ENCODE measurements around the gene TEX19.
"Not testable (repeated sequence)": the region's sequence is repeated elsewhere in the genome, so short reads cannot be mapped to it uniquely, and the experiment has no call there.

The TEX19 gene

DNA sequence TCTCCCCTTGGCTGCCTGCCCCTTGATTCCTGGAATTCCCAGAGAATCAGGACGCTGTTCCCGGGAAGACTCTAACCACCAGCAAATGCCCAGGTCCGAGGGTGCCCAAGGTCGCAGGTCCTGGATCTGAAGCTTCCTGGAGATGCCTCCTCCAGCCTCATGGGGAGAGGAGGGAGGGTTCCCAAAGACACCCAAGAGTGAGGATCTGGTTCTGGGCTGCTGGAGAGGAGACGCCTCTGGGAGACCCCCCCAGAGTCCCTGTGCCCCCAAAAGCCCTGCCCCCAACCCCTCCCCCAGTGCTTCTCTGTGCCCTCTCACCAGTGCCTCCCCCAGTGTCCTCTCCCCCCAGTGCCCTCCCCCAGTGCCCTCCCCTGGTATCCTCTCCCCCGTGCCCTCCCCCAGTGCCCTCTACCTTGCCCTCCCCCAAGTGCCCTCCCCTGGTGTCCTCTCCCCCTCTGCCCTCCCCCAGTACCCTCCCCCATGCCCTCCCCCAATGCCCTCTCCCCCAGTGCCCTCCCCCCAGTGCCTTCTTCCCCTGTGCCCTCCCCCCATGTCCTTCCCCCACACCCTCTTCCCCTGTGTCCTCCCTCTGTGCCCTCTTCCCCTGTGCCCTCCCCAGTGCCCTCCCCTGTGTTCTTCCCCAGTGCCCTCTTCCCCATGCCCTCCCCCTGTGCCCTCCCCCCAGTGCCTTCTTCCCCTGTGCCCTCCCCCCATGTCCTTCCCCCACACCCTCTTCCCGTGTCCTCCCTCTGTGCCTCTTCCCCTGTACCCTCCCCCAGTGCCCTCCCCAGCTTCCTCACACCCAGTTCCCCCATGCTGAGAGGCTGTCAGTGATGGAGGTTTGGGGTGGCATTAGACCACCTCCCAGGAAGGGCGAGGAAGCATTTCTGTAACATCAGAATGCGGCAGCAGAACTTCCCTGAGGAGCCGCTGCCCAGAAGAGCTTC, 19.1 kb upstream of the TEX19 start:
- DNase-seq, result no peak

DNA sequence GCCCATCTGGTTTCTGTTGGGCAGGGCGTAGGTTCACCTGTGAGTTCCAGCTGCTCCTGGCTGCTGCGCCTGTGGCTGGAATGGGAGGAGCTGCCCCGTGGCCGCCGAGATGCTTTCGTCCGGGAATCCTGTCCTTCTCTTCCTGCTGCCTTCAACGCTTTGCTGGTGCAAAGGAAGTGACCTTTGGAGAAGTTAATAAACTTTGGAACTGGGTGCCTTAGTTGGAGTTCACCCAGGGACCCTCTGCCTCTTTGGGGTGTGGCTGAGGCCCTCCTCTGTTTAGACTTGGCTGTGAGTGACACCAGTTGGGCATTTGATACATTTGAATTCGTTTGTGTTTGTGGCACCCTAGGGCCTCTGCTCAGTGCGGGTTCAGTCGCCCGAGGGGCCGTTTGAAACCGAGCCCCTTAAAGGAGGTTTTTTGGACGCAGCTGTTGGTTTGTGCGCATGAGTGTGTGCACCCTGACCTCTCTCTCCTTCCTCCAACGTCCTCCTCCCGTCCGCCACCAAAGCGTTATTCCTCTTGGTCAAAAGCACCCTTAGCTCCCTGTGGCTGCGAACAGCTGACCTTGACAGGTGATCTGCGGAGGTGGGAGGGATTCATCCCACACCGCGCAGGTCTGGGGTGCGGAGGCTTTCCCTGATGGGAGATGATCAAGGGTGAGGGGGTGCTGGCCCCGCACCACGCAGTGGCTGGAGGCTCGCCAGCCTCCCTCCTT, 16.5 kb upstream of the TEX19 start:
- no peak for DNase-seq

DNA sequence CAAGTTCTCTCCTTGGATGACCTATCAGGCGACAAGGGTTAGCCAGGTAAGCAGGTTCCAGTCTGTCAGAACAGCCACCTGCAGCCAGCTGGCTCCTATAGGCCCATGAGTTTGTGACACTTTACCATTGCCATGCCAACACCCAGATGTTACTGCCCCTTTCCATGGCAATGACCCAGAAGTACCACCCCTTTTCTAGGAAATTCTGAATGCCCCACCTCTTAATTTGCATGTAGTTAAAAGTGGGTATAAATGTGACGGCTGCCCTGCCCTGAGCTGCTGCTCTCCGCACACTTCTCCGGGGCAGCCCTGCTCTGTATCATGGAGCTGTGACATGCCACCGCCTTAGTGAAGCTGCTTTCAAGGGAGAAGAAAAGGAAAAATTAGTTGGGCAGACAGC, 15.5 kb upstream of the TEX19 start:
- no peak for DNase-seq

DNA sequence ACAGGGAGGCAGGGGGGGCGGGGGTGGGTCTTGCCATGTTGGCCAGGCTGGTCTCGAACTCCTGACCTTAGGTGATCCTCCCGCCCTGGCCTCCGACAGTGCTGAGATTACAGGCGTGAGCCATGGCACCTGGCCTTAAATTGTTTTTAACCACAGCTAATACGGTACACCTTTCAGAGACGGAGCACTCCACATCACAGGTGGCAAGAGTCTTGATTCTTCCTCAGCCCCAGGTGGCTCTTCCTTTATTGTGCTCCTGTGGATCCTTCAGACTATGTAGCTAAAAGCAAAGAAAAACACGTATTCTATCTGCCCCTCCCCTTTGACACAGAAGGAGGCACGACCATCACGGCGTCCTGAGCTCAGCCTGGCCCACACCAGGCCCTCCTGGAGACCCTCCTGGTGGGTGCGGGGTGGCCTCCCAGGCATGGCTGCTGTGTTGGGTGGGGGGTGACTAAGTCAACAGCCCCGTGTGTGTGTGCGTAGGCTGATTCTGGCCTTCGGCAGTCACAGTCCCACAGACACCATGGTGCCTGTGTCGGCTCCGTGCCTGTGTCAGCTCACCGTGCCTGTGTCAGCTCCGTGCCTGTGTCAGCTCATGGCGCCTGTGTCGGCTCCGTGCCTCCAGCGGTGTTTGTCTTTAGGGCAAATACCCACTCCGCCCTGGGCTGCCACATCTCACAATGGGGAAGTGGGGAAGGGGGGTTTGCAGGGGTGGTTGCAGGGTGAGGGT, 14.7 kb upstream of the TEX19 start:
- no peak for DNase-seq

DNA sequence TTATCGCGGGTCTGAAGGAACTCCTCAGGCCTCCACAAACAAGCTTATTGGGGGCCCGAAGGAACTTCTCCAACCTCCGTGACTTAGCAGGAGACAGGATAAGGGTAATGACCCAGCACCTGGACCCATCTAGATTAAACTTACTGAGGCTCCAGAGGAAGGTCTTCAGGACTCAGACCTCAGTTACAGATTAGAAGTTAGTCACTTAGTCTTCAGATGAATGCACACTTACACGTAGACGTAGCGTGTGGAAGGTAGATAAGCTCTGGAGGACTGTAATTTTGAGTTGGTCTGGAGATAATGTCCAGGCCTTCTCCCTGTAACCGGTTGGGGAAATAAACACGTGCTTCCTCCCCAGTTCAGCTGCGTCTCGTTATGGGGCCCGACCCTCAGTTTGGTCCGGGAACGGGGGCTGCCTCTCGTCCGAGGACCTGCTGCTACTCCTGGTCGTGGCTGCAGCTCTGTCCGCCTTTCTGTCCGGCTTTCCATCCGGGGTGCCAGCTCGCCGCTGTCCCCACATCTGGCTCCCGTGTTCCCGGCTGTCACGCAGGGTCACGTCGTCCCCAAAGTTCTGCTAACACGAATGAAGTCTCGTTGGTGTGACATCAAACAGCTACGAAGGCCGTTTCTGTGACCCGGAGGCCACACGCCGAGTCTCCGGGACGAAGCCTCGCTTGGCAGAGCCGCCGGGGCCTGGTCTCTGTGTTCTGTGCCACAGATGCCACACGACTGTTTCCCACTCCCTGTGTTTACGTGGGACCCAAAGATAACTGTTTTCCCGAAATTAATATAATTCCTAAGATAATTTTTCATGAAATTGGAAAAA, 13.7 kb upstream of the TEX19 start:
- DNase-seq, result no peak

DNA sequence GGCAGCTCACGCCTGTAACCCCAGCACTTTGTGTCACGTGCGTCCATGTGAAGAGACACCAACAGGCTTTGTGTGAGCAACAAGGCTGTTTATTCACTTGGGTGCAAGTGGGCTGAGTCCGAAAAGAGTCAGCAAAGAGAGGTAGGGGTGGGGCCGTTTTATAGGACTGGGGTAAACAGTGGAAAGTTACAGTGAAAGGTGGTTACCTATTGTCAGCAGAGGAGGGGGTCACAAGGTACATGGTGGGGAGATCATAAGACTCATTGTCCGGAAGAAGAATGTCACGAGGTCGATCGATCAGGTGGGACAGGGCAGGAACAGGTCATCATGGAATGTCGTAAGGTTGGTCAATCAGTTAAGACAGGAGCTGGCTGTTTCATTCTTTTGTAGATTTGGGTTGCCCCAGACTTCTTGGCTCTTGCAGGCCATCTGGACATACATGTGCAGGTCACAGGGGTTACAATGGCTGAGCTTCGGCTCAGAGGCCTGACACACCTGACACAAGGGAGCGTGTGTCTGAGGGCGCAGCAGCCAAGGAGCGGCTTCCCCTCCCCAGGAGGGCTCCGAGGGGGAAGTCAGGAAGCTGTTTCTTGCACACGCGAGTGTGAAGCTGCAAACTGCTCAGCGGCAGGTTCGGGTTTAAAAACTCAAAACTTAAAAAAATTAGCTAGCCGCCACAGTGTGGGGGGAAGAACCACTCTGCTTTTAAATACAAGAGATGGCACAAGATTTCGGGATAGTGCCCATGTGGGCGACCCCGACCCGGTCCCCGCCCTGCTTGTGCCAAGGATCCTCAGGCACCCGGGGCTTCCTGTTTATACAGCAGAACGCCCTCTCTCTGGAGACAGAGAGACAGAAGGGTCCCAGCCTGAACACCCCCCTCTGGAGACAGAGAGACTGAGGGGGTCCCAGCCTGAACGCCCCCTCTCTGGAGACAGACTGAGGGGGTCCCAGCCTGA, 12.4 kb upstream of the TEX19 start:
- DNase-seq, result no peak

DNA sequence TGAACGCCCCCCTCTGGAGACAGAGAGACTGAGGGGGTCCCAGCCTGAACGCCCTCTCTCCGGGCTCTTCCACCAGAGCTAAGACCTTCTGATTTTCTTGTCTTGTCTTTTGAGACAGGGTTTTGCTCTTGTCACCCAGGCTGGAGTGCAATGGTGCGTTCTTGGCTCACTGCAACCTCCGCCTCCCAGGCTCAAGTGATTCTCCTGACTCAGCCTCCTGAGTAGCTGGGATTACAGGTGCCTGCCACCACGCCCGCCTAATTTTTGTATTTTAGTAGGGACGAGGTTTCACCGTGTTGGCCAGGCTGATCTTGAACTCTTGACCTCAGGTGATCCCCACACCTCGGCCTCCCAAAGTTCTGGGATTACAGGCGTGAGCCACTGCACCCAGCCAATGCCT, 11.1 kb upstream of the TEX19 start:
- DNase-seq, result not testable (repeated sequence)

DNA sequence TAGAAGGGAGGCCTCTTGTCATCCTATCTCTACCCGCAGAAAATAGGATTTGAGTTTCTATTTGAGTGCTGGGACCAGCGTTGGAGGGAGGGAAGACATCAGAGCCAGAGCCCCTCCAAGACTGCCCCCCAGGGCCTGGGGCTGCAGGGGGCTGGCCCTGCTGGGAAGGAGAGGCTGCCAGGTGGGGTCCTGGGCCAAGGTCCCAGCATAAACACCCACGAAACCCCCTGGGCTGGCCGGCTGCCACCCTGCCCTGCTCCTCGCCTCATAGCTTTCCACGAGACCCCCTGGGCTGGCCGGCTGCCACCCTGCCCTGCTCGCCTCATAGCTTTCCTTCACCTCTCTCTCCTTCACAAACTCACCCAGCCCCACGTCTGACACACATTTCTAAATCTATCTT, 10.6 kb upstream of the TEX19 start:
- DNase-seq, result no peak

DNA sequence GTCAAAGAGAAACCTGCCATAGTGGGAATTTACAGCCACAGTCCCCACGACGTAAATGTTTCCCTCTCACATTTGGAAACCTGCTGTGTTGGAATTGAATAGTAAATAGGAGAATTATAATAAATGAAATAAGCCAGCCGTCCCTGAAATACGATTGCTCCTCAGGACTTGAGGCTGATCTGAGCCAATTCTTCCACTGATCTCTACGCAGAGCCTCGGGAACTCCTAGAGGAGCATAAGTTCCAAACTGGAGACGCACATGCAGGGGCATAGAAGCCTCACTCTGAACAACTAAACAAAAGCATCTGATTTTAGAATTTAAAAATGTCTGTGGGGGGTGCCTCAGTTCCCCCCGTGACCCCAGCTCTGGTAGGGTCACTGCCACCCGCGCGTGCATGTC, 10.2 kb upstream of the TEX19 start:
- no peak for DNase-seq

DNA sequence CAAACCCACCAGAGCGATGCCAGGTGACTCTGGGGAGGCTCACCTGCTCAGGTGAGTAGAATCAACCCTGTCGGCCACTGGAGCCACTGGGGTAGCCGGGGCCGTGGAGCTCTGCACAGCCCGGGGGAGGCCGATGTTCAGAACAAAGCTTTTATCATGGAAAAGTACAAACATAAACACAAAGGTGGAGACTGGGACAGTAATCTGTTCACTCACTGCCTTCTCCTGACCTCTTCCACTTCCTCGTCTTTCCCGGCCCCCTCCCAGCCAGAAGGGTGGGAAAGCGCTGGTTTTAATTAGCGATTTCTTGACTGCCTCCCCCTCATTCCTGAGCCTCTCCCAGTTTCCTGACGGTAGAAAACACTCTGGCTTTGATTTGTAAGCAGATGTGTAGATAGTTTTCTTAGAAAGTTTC, 9.8 kb upstream of the TEX19 start:
- no peak for DNase-seq

DNA sequence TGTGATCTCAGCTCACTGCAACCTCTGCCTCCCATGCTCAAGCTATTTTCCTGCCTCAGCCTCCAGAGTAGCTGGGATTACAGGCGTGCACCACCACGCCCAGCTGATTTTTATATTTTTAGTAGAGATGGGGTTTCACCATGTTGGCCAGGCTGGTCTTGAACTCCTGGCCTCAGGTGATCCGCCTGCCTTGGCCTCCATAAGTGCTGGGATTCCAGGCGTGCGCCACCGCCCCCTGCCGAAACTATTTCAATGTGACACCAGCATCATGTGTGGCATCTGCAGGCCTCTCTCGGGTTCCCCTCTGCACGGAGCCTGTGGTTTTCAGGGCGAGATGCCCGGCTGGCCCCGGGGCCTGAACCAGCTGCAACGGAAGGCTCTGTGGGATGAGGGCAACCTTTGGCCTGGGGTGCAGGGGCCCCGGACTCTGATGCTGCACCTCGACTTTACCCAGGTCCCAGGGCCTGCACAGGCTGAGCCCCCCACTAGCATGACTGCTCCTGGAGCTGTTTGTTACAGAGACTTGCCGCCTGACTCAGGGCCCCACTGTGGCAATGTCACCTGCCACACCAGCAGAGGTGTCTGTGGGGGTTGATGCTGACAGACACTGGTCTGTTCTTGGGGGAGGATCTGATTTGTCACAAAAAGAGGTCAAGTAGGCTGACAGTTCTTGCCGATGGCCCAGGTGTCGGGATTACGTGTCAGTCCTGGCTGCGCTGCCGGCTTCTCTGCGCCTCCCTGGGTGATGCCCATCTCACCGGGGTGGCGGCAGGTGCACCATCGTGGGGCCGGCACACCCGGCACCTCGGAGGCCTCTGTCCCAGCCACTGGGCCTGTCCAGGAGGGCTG, 8.6 kb upstream of the TEX19 start:
- no peak for DNase-seq

DNA sequence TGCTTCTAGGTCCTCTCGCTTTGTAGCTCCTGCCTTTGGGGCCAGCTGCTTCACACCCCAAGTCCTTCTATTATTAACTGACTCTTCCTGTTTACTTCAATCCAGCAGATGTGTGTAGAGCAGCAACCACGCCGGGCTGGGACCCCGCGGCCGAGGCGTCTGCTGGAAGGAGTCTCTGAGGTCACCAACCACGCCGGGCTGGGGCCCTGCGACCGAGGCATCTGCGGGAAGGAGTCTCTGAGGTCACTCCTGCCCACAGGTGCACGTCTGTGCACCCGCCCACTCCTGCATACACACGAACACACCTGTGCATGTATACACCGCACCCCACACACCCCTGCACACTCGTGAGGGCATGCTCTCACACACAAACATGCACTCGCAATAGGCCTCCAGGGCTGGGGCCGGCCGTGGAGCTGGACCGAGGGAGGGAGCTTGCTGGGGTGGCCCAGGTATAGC, 7.8 kb upstream of the TEX19 start:
- DNase-seq, result no peak

DNA sequence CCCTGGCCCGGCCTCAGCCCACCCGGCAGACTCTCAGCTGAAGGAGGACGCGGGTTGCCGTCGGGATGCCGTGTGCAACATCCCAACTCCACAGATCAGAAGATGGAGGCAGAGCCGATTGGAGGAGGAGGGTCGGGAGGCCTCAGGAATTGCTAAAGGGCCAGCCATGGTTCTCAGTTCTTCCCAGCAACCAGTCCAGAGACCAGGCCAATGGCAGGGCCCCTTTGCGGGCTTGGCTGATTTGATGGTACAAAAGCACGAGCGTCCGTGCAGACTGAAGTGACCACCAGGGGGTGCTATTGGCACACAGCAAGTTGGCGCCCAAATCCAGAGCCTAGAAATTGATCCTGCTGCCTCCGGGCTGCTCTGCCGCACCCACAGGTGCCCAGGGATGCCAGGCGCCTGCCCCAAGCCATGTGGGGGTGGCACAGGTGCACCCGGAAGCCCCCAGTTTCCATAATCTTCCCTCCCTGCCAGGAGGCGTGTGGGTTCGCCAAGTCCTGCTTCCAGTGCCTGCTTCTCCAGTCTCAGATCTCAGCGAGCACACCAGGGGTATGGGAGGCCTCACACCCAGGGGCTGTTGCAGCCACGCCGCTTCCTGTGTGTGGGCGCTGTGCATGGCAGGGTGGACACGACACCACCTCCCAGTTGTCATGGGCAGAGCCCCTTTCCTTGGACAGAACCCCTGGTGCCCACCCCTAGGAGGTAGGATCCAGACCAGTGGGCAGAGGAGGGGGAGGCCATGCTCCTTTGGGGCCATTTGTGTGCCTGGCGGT, 7.1 kb upstream of the TEX19 start:
- DNase-seq, result peak; percentile 74

DNA sequence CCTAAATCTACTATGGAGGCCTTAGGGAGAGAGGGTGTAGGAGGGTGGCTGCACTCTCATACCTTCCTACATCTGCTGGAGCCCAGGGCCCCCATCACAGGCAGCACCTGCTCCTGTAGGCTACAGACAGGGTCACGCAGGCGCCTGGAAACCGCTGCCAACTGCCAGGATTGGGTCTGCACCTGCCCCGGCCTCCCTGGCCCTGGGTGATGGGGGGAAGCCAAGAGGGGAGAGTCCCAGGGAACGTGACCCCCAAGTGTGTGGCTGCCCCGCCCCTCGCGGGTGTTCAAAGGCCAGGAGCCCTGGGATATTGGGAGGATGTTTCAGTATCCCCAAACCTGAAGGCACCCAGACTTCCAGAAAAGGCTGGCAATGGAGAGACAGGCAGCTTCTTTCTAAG, 5.6 kb upstream of the TEX19 start:
- no peak for DNase-seq

DNA sequence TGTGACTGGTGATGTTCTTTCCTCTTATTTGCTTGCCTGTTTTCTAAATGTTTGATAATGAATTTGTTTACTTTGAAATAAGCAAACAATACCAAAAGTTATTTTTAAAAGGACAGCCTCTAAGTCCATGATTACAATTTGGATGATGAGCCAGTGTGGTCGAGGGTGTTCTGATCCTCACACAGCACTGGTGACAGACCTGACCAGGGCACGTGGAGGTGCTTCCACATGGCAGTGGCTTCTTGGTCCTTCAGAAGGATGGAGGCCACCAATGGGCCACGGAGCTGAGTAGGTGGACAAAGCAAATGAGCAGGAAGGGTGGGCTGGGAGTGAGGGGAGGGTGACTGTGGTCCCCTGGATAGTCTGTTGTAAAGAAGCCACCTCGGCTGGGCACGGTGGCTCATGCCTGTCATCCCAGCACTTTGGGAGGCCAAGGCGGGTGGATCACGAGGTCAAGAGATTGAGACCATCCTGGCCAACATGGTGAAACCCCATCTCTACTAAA, 4.2 kb upstream of the TEX19 start:
- no peak for DNase-seq

DNA sequence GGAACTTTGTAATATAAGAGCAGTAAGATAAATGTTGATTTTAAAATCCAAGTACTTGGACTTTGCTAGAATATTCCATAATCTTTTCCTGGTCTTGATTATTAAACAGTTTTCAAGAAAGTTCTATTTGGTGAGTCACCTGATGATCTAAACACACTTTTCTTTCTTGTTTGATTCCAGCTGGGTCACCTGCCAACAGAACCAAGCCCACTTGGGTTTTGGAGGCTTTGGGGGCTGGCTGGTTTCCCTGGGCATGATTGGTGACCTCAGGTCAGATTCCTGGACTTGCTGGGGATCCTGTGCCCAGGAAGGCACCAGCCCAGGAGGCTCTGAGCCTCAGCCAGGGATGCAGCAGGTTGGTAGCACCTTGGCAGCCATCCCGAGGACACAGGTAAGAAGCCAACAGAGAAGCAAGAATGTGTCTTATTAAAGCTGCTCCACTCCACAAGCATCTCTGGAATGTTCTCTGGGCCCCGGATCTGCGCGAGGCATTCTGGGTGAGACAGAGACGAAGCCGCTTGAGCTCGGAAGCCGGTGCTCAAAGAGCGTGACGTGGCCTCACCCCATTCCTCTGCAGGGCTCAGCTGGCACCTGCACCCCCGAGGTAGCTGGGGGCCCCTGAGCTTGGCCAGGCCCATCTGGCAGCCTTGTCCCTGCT, 3.1 kb upstream of the TEX19 start:
- no peak for DNase-seq

DNA sequence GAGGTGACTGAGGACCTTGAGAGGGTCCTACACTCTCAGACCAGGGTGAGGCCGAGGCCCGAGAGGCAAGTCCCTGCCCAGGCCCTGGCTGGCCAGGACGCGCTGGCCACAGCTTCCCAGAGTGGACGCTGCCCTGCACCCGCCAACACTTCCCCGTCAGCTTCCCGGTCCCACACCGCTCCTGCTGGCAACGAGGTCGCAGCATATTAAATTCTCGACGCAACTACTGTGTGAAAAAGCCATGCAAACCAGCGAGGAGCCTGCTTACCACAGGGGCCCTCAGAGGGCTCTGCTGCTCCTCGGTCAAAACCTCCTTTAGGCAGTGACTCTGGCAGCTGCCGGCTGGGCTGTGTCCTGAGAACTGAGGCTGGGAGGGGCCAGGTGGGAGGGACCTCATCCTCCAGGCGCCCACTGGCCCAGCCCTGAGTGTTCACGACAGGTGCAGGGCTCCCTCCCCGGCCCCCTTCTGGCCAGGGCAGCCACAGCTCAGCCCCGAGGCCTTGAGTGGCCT, 2.1 kb upstream of the TEX19 start:
- DNase-seq, result peak; percentile 30

DNA sequence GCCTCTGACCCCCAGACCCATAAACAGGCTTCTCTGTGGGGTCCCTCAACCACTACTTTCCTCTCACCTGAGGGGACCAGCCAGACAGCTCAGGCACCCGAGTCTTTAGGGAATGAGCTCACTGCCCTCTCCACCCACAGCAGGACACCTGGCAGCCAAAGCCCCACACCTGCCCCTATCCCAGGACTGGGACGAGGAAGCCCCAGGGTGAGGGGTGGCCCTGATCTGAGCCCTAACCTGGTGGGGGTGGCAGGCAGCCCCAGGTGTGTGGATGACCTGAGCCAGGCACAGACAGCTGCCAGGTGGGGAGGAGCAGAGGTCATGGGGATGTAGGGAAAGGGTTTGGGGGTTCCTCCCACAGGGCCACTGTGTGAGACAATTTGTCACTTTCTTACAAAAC, 1.7 kb upstream of the TEX19 start:
- no peak for DNase-seq
